Mononuclear cell (primary cell): Measurements from ENCODE around the gene ALDH5A1. TPM values are rescaled to one million over a fixed set of nuclear protein-coding genes. Genes with fewer than 3 reads are reported as not detected.

Experiments
- H3K27me3 ChIP-seq: 2 replicates; pipeline ENCODE4 v1.6.0; 2011; ENCODE audit warnings: low read length, control low read depth; ENCODE audit not compliant: insufficient read depth
- H3K4me1 ChIP-seq: 2 replicates; pipeline ENCODE4 v1.5.1; 2011; ENCODE audit warnings: mild to moderate bottlenecking, low read length, control low read depth; ENCODE audit not compliant: insufficient read depth
- H3K4me3 ChIP-seq: 2 replicates; pipeline ENCODE4 v1.5.1; 2011; ENCODE audit warnings: mild to moderate bottlenecking, low read length, moderate library complexity
- H3K9me3 ChIP-seq: 2 replicates; pipeline ENCODE4 v1.5.1; 2011; ENCODE audit warnings: low read depth, mild to moderate bottlenecking, control low read depth, low read length
- total RNA-seq: library from RNA; depleted of rRNA; stranded (reverse); fragments of >200 nt; gene quantifications from one replicate; pipeline ENCODE4 v1.2.3, GENCODE V29; 2012

ALDH5A1 gene
- 2.4 TPM for total RNA-seq

- peaks cover 7% of the 10 kb centered on the region for H3K27me3 ChIP-seq
Measured at GRCh38 chr6:24494821-24495795, at the start of gene ALDH5A1. ALDH5A1 (plus strand) TSS chr6:24494969; CDS start chr6:24494997, 28 bp downstream.

GRCh38 chr6:24445704-24446103 is 49.1 kb upstream of the ALDH5A1 start:
- Histone ChIP-seq H3K4me3 (no peak overlapping the region), H3K4me1 (no peaks in the 10 kb centered on the region), H3K27me3 (no peaks in the 10 kb centered on the region), H3K9me3 (no peaks in the 10 kb centered on the region)

More at GRCh38 chr6:24494821-24495795, at the start of gene ALDH5A1:
- Histone ChIP-seq H3K9me3 (no peaks in the 10 kb centered on the region), H3K4me3 (peak within 1 kb of the TSS; percentile 50), H3K4me1 (peaks cover 16% of the 10 kb centered on the region)

- H3K4me1 ChIP-seq, result no peaks in the 10 kb centered on the region
- H3K4me3 ChIP-seq, result no peak overlapping the region
- no peaks in the 10 kb centered on the region for H3K9me3 ChIP-seq
Measured at GRCh38 chr6:24446670-24447069, 48.1 kb upstream of the ALDH5A1 start.

GRCh38 chr6:24448396-24448795 is 46.4 kb upstream of the ALDH5A1 start:
- H3K4me1 ChIP-seq, result no peaks in the 10 kb centered on the region
- no peak overlapping the region for H3K4me3 ChIP-seq
- no peaks in the 10 kb centered on the region for H3K27me3 ChIP-seq
- H3K9me3 ChIP-seq, result no peaks in the 10 kb centered on the region

More at GRCh38 chr6:24446670-24447069, 48.1 kb upstream of the ALDH5A1 start:
- no peaks in the 10 kb centered on the region for H3K27me3 ChIP-seq

GRCh38 chr6:24448828-24449525 is 45.8 kb upstream of the ALDH5A1 start:
- H3K27me3 ChIP-seq, result no peaks in the 10 kb centered on the region
- no peaks in the 10 kb centered on the region for H3K9me3 ChIP-seq
- no peak overlapping the region for H3K4me3 ChIP-seq
- no peaks in the 10 kb centered on the region for H3K4me1 ChIP-seq

GRCh38 chr6:24451581-24452388 is 43.0 kb upstream of the ALDH5A1 start:
- Histone ChIP-seq H3K4me1 (no peaks in the 10 kb centered on the region), H3K9me3 (no peaks in the 10 kb centered on the region), H3K27me3 (no peaks in the 10 kb centered on the region), H3K4me3 (no peak overlapping the region)

GRCh38 chr6:24453921-24454320 is 40.8 kb upstream of the ALDH5A1 start:
- Histone ChIP-seq H3K4me1 (no peaks in the 10 kb centered on the region), H3K9me3 (no peaks in the 10 kb centered on the region), H3K27me3 (no peaks in the 10 kb centered on the region)

GRCh38 chr6:24454452-24454851 is 40.3 kb upstream of the ALDH5A1 start:
- Histone ChIP-seq H3K27me3 (no peaks in the 10 kb centered on the region), H3K4me1 (no peaks in the 10 kb centered on the region), H3K4me3 (no peak overlapping the region), H3K9me3 (no peaks in the 10 kb centered on the region)

More at GRCh38 chr6:24453921-24454320, 40.8 kb upstream of the ALDH5A1 start:
- H3K4me3 ChIP-seq, result no peak overlapping the region

GRCh38 chr6:24455061-24455460 is 39.7 kb upstream of the ALDH5A1 start:
- H3K4me1 ChIP-seq, result no peaks in the 10 kb centered on the region
- H3K9me3 ChIP-seq, result no peaks in the 10 kb centered on the region
- no peaks in the 10 kb centered on the region for H3K27me3 ChIP-seq
- no peak overlapping the region for H3K4me3 ChIP-seq

GRCh38 chr6:24458134-24458533 is 36.6 kb upstream of the ALDH5A1 start:
- no peak overlapping the region for H3K4me3 ChIP-seq
- no peaks in the 10 kb centered on the region for H3K27me3 ChIP-seq
- H3K9me3 ChIP-seq, result no peaks in the 10 kb centered on the region
- H3K4me1 ChIP-seq, result no peaks in the 10 kb centered on the region

- Histone ChIP-seq H3K4me1 (no peaks in the 10 kb centered on the region), H3K9me3 (no peaks in the 10 kb centered on the region), H3K4me3 (no peak overlapping the region), H3K27me3 (no peaks in the 10 kb centered on the region)
Measured at GRCh38 chr6:24458941-24459340, 35.8 kb upstream of the ALDH5A1 start.

- H3K4me1 ChIP-seq, result no peaks in the 10 kb centered on the region
- H3K4me3 ChIP-seq, result no peak overlapping the region
- no peaks in the 10 kb centered on the region for H3K27me3 ChIP-seq
- no peaks in the 10 kb centered on the region for H3K9me3 ChIP-seq
Measured at GRCh38 chr6:24460966-24461365, 33.8 kb upstream of the ALDH5A1 start.

GRCh38 chr6:24464253-24465038 is 30.3 kb upstream of the ALDH5A1 start:
- H3K9me3 ChIP-seq, result no peaks in the 10 kb centered on the region
- H3K4me1 ChIP-seq, result no peaks in the 10 kb centered on the region
- H3K4me3 ChIP-seq, result no peak overlapping the region
- no peaks in the 10 kb centered on the region for H3K27me3 ChIP-seq

- H3K4me1 ChIP-seq, result no peaks in the 10 kb centered on the region
- H3K27me3 ChIP-seq, result no peaks in the 10 kb centered on the region
- H3K4me3 ChIP-seq, result no peak overlapping the region
- no peaks in the 10 kb centered on the region for H3K9me3 ChIP-seq
Measured at GRCh38 chr6:24469811-24470210, 25.0 kb upstream of the ALDH5A1 start.
